Activated T-cell treated with anti-CD3 and anti-CD28 coated beads, Interleukin-2, amount 50 U/mL, for 24 hours (primary cell): ENCODE results near the gene ETAA1.

Source experiments
- DNase-seq: peaks from one replicate; pipeline ENCODE4 v3.0.0-alpha.2; 2020
- H3K27ac Mint-ChIP-seq: 2 replicates; pipeline ENCODE4 v1.8.0; 2020; ENCODE audit warnings: mild to moderate bottlenecking, mixed read lengths
- H3K27me3 Mint-ChIP-seq: 2 replicates; pipeline ENCODE4 v1.8.0; 2020; ENCODE audit warnings: mixed read lengths
- H3K36me3 Mint-ChIP-seq: 2 replicates; pipeline ENCODE4 v1.8.0; 2020; ENCODE audit warnings: low read depth, mixed read lengths
- H3K4me1 Mint-ChIP-seq: 2 replicates; pipeline ENCODE4 v1.8.0; 2020; ENCODE audit warnings: low read depth, mixed read lengths
- H3K4me3 Mint-ChIP-seq: 2 replicates; pipeline ENCODE4 v1.8.0; 2020; ENCODE audit warnings: mild to moderate bottlenecking, moderate library complexity, mixed read lengths
- H3K9me3 Mint-ChIP-seq: 2 replicates; pipeline ENCODE4 v1.8.0; 2020; ENCODE audit warnings: mixed read lengths

ETAA1 gene

GRCh38 chr2:67455219-67456142, 58.3 kb downstream of the ETAA1 start:
- H3K27ac Mint-ChIP-seq, result no peak overlapping the region

GRCh38 chr2:67456428-67456827, 59.3 kb downstream of the ETAA1 start:
- Mint-ChIP-seq H3K4me3 (no peak overlapping the region), H3K9me3 (no peaks in the 10 kb centered on the region), H3K27me3 (peaks cover 15% of the 10 kb centered on the region), H3K4me1 (no peaks in the 10 kb centered on the region), H3K36me3 (no peaks in the 10 kb centered on the region), H3K27ac (no peak overlapping the region)
- DNase-seq, result no peak

More at GRCh38 chr2:67455219-67456142, 58.3 kb downstream of the ETAA1 start:
- H3K4me3 Mint-ChIP-seq, result no peak overlapping the region
- H3K9me3 Mint-ChIP-seq, result no peaks in the 10 kb centered on the region
- H3K36me3 Mint-ChIP-seq, result no peaks in the 10 kb centered on the region
- no peaks in the 10 kb centered on the region for H3K4me1 Mint-ChIP-seq
- no peak for DNase-seq
- peaks cover 19% of the 10 kb centered on the region for H3K27me3 Mint-ChIP-seq

GRCh38 chr2:67457699-67458098, 60.6 kb downstream of the ETAA1 start:
- Mint-ChIP-seq H3K27ac (no peak overlapping the region), H3K4me1 (no peaks in the 10 kb centered on the region), H3K36me3 (no peaks in the 10 kb centered on the region), H3K4me3 (no peak overlapping the region), H3K9me3 (no peaks in the 10 kb centered on the region), H3K27me3 (peaks cover 15% of the 10 kb centered on the region)
- no peak for DNase-seq

GRCh38 chr2:67459761-67460160, 62.6 kb downstream of the ETAA1 start:
- DNase-seq, result no peak
- no peaks in the 10 kb centered on the region for H3K9me3 Mint-ChIP-seq
- H3K27ac Mint-ChIP-seq, result no peak overlapping the region
- H3K36me3 Mint-ChIP-seq, result no peaks in the 10 kb centered on the region
- peaks cover 15% of the 10 kb centered on the region for H3K27me3 Mint-ChIP-seq
- no peak overlapping the region for H3K4me3 Mint-ChIP-seq
- H3K4me1 Mint-ChIP-seq, result no peaks in the 10 kb centered on the region
